Tibial nerve (tissue), 4 donors: Measurements from ENCODE around the gene SV2B.

ENCODE experiments used
- EP300 ChIP-seq, 2 donors: sonication (generic); formaldehyde crosslinking; IDR thresholded peaks; one replicate each; pipeline ENCODE4 v1.6.1; 2017; ENCODE audit warnings: antibody characterized with exemption in 2 of 2, mild to moderate bottlenecking in 1 of 2
- POLR2A ChIP-seq, 2 donors: fragments of 450-650 bp; IDR thresholded peaks; one replicate each; pipeline ENCODE4 v1.6.1; 2017; ENCODE audit warnings: antibody characterized with exemption in 2 of 2, mild to moderate bottlenecking in 2 of 2, moderate library complexity in 2 of 2
- TF ChIP-seq, protein P1 (sequence below), 5 experiments: fragments of 200-600 bp in 3 of 5; fragments of 450-650 bp in 2 of 5; sonication (generic) in 3 of 5; IDR thresholded peaks; one replicate each; pipeline ENCODE4 v1.5.1; 2016 to 2019; ENCODE audit warnings: antibody characterized with exemption in 5 of 5, mild to moderate bottlenecking in 3 of 5, moderate library complexity in 2 of 5

DNA sequence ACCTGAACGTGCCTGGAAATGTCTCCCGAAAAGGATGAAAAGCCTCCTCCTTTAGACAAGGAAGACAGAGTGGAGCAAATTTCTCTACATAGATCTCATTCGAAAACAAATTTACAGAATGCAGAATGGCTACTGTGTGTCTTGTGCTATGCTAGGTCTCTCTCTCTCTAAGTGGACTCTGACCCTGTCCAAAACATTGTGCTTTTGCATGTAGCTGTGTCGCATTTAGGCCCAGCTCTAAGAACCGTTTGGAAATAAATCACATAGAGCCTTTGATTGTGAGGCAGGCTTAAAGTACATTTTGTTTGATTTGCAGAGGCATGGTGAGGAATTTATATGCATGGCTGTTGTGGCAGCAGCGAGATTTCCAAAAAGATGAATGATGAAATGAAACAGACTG lies 198.0 kb downstream of the SV2B start:
- TF ChIP-seq, protein P1, sequence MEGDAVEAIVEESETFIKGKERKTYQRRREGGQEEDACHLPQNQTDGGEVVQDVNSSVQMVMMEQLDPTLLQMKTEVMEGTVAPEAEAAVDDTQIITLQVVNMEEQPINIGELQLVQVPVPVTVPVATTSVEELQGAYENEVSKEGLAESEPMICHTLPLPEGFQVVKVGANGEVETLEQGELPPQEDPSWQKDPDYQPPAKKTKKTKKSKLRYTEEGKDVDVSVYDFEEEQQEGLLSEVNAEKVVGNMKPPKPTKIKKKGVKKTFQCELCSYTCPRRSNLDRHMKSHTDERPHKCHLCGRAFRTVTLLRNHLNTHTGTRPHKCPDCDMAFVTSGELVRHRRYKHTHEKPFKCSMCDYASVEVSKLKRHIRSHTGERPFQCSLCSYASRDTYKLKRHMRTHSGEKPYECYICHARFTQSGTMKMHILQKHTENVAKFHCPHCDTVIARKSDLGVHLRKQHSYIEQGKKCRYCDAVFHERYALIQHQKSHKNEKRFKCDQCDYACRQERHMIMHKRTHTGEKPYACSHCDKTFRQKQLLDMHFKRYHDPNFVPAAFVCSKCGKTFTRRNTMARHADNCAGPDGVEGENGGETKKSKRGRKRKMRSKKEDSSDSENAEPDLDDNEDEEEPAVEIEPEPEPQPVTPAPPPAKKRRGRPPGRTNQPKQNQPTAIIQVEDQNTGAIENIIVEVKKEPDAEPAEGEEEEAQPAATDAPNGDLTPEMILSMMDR (IDR thresholded peaks at IDR 0.05): no peak
- no peak for TF ChIP-seq POLR2A (IDR thresholded peaks at IDR 0.05)
- no peak for TF ChIP-seq EP300 (IDR thresholded peaks at IDR 0.05)
